Globus pallidus (tissue), 1 donor: ENCODE results near the gene MMP27.
A peak's percentile ranks its signal among the peaks of the same experiment; 100 is the strongest.
"Not testable (repeated sequence)": the region's sequence is repeated elsewhere in the genome, so short reads cannot be mapped to it uniquely, and the experiment has no call there.

ENCODE experiments used
- DNase-seq: peaks from one replicate; pipeline ENCODE4 v3.0.0-alpha.2; 2015; ENCODE audit warnings: low spot score

The MMP27 gene

GRCh38 chr11:102705626-102706025 is at the start of gene MMP27:
Gene MMP27, minus strand, starts transcription at chr11:102705769. Its CDS starts 55 bp downstream, at chr11:102705714.
- DNase-seq: no peak

DNA sequence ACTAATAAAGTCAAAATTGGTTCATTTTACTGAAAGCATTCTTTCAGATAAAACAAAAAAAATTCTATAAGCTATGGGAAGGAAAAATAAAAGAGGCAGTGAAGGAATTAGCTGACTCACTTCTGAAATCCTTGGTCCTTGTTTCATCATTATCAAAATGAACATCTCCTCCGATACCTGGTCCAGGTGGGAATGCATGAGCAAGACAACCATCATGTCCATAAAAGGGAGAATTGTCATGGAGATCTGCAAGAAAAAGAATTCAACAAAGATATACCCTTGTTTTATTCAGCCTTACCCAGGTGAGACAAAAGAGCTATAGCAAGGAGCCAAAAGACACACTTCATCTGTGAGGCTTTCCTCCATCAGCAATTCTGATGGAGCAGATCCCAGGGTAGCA is 47.7 kb upstream of the MMP27 start:
- no peak for DNase-seq

DNA sequence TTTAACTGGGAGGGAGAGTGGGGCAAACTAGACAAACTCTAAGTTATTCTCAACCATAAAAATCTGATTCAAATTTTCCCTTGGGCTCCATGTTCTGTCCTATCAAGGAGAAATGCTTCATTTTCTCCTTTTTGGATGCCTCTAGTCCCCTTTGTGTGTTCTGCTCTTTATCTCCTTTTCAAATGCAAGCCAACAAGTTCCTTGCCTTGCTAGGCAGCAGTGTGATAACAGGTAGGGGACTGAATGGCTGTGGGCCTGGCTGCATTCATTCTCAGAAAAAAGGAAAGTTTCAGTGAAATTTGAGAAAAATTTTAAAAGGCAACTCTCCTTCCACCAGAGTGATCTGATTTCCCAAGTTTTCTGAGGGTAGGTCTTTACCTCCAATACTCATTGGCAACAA is 46.1 kb upstream of the MMP27 start:
- no peak for DNase-seq

DNA sequence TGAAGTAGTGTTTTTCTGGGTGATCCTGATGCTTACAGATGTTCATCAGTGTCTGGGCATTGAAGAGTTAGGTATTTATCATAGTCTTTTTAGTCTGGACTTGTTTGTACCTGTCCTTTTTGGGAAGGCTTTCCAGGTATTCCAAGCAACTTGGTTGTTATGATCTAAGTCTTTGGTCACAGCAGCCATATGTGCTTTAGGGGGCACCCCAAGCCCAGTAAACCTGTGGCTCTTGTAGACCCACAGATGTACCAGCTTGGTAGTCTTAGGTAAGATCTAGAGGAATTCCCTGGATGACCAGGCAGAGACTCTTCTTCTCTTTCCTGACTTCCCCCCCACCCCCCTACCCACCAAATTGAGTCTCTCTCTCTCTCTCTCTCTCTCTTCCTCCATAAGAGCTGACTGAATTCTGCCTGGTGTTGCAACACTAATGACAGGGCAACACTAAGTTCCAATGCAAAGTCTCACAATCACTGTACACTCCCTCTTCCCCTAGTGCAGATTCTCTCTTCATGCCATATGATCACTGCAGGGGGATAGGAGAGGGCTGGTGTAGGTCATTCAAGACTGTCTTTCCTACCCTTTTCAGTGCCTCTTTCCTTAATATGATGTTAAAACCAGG is 43.6 kb upstream of the MMP27 start:
- DNase-seq: no peak

DNA sequence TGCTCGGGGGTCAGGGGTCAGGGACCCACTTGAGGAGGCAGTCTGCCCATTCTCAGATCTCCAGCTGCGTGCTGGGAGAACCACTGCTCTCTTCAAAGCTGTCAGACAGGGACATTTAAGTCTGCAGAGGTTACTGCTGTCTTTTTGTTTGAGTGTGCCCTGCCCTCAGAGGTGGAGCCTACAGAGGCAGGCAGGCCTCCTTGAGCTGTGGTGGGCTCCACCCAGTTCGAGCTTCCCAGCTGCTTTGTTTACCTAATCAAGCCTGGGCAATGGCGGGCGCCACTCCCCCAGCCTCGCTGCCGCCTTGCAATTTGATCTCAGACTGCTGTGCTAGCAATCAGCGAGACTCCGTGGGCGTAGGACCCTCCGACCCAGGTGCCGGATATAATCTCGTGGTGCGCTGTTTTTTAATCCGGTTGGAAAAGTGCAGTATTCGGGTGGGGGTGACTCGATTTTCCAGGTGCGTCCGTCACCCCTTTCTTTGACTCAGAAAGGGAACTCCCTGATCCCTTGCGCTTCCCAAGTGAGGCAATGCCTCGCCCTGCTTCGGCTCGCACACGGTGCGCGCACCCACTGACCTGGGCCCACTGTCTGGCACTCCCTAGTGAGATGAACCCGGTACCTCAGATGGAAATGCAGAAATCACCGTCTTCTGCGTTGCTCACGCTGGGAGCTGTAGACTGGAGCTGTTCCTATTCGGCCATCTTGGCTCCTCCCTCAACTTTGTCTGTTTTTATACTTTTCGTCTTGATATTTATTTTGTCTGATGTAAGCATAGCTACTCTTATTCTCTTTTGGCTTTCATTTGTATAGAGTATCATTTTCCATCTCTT is 41.4 kb upstream of the MMP27 start:
- DNase-seq: not testable (repeated sequence)

- no peak for DNase-seq
Observed at GRCh38 chr11:102734650-102735049, 29.1 kb upstream of the MMP27 start.

DNA sequence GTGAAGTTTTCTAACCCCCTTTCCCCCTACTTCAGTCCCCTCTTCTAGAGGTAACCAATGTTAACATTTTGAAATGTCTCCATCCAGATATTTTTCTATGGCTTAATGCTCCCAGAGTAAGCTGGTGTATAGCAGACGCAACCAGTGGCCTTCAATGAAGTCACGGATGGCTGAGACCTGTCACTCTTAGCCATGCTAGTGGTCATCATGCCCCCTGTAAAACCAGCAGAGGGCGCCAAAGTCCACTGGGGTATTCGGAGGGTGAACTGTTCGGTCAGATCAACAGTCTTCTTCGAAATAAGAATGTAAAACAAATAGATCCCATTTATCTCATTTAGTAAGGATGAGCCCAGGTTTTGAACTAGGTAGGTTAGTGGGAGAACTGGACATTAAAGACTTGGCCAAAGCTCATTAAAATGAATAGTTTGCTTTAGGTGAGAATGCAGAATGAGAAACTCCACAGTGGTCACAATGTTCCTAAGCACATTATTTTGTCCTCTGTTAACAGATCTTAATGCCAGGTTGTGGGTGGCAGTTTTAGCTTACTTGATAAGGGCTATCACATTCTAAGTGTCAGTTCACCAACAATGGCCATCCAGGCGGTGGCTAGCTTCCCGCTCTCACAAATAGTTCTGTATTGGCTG is 27.8 kb upstream of the MMP27 start:
- peak; percentile 4 for DNase-seq

GRCh38 chr11:102730944-102731343 is 25.4 kb upstream of the MMP27 start:
- DNase-seq: not testable (repeated sequence)

DNA sequence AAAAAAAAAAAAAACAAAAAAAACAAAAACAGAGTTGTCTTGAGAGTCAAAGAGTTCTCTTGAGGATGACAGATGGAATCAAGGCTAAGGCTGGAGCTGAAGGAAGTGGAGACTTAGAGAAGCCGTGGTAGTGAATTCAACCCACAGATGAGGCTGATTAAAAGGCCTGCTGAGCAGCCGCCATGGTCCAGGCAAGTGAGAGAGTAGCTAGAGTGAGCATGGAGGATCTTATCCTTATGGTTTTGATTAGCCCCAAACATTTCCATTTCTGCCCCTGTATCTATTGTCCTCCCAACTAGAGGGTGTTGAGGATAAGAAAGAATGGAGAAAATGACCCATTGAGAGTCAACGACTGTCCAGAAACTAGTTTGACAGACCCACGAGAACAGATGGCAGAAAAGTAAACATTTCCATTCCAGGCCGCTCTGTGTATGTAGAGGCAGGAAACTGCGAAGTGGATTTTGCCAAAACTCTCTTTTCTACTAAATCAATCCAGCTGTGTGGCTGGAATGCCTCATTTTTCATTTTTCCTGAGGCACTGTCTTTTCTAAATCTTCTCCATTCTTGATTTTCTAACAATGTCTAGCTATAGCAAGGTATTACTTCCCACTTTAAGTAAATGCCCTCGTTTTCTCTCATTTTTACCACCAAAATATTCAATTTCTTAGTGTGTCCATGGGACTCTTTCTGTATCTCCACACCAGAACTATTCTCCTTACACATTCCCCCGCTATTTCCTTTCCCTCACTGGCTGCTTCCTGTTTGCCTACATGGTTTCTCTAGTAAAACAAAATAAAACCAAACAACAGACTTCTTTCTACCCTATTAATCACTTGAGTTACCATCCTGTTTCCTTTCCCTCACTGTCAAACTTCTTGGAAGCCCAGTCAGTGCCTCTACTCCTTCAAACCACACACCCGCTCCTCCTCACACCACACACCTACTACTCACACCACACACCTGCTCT is 24.6 kb upstream of the MMP27 start:
- no peak for DNase-seq

DNA sequence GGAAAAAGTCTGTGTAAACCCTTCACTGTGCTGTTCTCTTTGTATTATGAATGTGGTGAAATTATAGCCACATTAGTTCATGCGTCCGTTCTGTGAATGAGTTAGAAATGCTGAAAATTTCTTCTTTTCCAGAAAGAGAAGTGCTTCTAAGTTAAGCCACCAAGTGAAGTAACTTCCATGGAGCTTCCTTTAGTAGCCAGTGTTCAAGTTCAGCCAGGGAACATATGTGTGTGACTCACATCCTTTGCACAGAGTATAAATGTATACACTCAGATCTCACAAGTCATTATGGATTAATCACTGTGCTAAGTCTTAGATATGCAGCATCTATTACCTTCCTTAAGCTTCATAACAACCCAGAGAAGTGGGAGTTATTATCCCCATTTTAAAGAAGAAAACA is 22.3 kb upstream of the MMP27 start:
- no peak for DNase-seq

DNA sequence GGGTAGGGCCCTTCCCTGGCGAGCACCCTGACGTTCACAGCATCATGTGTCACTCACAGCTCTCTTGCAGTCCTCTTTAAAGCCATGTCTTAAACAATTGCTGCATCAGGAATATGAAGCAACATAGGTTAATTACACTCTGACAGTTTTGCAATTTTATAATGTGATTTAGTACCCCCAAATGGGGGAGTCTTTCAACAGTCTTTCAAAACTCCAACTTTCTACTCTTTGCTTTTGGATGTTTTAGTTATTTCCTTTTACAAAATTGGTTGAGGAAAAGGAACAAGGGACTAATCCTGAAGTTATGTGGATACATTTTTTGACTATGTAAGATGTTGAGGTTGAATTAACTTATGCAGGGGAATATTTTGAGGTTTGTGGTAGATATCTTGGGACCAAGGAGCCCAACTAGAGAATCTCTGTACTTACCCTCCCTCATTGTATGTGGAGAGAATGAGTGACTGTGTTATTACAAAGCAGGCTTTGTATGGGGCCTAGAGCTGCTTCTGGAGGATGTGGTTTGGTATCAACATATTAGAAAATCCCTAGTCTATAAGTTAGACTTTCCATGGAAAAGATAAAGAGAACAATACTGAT is 19.4 kb upstream of the MMP27 start, which contains the start of gene MMP8:
Gene MMP8 (minus strand): TSS at position 51 of the 597 bp plus-strand sequence. CDS start 99 bp downstream, outside the sequence.
- DNase-seq: peak; percentile 39

DNA sequence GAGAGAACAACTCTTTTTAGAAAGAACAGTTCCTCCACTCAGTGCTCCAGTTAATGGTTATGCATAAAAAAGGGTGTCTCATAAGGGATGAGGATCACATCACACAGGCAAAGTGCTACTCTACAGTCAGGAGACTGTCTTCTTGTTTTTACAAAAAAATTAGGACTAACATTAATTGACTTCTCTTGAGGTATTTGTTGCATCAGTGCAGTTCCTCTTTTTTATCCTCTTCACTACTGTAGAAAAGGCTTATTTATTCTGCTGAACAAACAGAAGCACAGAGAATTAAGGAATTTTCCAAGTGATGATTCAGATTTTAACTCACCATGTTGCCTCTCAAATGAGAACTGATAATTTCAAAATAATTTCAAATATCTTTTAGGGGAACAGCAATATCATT is 17.3 kb upstream of the MMP27 start:
- DNase-seq: no peak

GRCh38 chr11:102719620-102720277 is 14.2 kb upstream of the MMP27 start:
- DNase-seq: no peak

- DNase-seq: no peak
Observed at GRCh38 chr11:102717280-102717679, 11.7 kb upstream of the MMP27 start.

- no peak for DNase-seq
Observed at GRCh38 chr11:102716527-102716926, 11.0 kb upstream of the MMP27 start.

- no peak for DNase-seq
Observed at GRCh38 chr11:102712137-102712536, 6.6 kb upstream of the MMP27 start.

GRCh38 chr11:102709201-102709945 is 3.8 kb upstream of the MMP27 start:
- no peak for DNase-seq

GRCh38 chr11:102708654-102709053 is 3.1 kb upstream of the MMP27 start:
- no peak for DNase-seq

- DNase-seq: no peak
Observed at GRCh38 chr11:102704841-102705240, 728 bp downstream of the MMP27 start.
